Measurements from ENCODE around the gene HDAC11. TPM values are rescaled to one million over a fixed set of nuclear protein-coding genes. Genes with fewer than 3 reads are reported as not detected.

HDAC11 gene
- polyA plus RNA-seq, 3 donors = 2.9 to 3.9 (median 3.5) TPM

DNA sequence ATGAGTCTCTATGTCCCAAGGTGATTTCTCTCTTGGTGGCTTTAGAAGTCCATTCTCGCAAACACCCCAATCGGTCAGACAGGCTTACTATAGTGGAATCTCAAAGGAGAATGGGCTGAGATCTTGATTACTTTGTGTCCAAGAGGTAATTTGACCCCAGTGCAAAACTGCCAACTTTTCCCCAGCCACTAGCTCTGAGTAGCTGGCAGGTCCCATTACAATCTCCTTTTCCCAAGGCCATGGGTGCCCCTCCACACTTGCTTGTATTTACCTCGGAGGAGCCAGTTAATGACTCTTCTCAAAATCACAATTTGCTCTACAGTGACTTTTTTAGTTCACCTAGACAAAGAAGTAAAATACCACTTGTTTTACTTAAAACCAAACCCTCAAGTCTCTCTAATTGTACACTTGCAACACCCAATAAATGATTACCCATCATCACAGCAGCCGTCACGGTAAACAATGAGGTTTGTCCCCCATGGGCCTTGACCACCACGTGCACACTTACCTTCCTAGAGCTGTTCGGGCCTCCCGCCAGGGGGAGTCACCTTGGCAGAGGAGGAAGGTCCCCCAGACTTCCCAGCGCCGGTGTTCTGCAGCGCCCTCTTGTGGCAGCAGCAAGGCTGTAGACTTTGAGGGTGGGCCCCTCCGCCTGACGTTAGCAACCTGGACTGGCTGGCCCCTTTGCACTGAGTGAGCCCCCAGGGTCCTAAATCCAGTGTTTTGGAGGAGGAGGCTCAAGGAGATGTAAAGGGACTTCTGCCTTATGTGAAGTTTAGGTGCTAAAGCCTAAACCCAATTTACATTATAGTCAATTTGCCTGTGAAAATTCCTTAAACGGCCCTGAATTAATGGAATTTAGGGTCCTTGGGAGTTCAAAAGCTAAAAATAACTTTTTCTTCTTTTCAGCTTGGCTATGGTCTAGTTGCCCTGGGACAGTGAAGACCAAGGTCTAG, 18.7 kb upstream of the HDAC11 start:
- WGBS (ENCODE audit: insufficient coverage) = 30% methylated on average over 8 of the region's 14 CpGs
- H3K4me1 Mint-ChIP-seq = peaks cover 4% of the 10 kb centered on the region
- H3K36me3 Mint-ChIP-seq = no peaks in the 10 kb centered on the region
- no peak overlapping the region for H3K4me2 ChIP-seq (replicated peaks; ENCODE audit: extremely low read depth, low read length, poor library complexity, severe bottlenecking)
- H3K9me3 Mint-ChIP-seq = peaks cover 0 to 9% (median 0%) of the 10 kb centered on the region in 7 donors
- TF ChIP-seq, protein P1, sequence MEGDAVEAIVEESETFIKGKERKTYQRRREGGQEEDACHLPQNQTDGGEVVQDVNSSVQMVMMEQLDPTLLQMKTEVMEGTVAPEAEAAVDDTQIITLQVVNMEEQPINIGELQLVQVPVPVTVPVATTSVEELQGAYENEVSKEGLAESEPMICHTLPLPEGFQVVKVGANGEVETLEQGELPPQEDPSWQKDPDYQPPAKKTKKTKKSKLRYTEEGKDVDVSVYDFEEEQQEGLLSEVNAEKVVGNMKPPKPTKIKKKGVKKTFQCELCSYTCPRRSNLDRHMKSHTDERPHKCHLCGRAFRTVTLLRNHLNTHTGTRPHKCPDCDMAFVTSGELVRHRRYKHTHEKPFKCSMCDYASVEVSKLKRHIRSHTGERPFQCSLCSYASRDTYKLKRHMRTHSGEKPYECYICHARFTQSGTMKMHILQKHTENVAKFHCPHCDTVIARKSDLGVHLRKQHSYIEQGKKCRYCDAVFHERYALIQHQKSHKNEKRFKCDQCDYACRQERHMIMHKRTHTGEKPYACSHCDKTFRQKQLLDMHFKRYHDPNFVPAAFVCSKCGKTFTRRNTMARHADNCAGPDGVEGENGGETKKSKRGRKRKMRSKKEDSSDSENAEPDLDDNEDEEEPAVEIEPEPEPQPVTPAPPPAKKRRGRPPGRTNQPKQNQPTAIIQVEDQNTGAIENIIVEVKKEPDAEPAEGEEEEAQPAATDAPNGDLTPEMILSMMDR (IDR thresholded peaks at IDR 0.05) = peak; percentile 93
- H3K4me3 ChIP-seq (replicated peaks in 1 of 3; ENCODE audit: low read depth in 2 of 3, low read length in 3 of 3) = no peak overlapping the region
- H3K27me3 ChIP-seq (ENCODE audit: control insufficient read depth in 2 of 2, insufficient read depth in 2 of 2, low read length in 2 of 2) = no peaks in the 10 kb centered on the region
- peaks cover 0 to 6% of the 10 kb centered on the region in 2 donors for H3K4me1 ChIP-seq (ENCODE audit: control insufficient read depth in 1 of 2, insufficient read depth in 2 of 2, low read length in 2 of 2)
- H3K27ac ChIP-seq (ENCODE audit: low read depth in 1 of 2, low read length in 2 of 2) = no peak overlapping the region
- H3K27ac Mint-ChIP-seq = no peak overlapping the region
- no peak overlapping the region for H2AFZ ChIP-seq (ENCODE audit: insufficient read depth, low read depth, low read length, poor library complexity, severe bottlenecking)
- no peak overlapping the region for H3K4me3 Mint-ChIP-seq
- H3K9me3 ChIP-seq (replicated peaks in 1 of 2; ENCODE audit: control insufficient read depth in 1 of 2, insufficient read depth in 1 of 2, low read length in 2 of 2) = no peaks in the 10 kb centered on the region
- H4K20me1 ChIP-seq (ENCODE audit: insufficient read depth, low read length) = no peaks in the 10 kb centered on the region
- no peaks in the 10 kb centered on the region for H3K79me2 ChIP-seq (ENCODE audit: insufficient read depth, low read length)
- DNase-seq = peak; percentile 46 to 67 (median 56)
- peaks cover 4 to 13% (median 11%) of the 10 kb centered on the region in 3 donors for H3K27me3 Mint-ChIP-seq (ENCODE audit: low read depth in 3 of 3)
- H3K9ac ChIP-seq (ENCODE audit: insufficient read depth, low read length, poor library complexity, severe bottlenecking) = no peak overlapping the region
- H3K36me3 ChIP-seq (replicated peaks in 1 of 2; ENCODE audit: control insufficient read depth in 1 of 2, insufficient read depth in 2 of 2, low read length in 2 of 2) = no peaks in the 10 kb centered on the region
- intact Hi-C loops (cut with micrococcal nuclease) = loop anchor here (5.0 to 10.0 kb wide), 2 partner anchors 367 to 369 kb away; no protein-coding TSS in a partner anchor

- Mint-ChIP-seq H3K36me3 (no peaks in the 10 kb centered on the region), H3K27ac (peak overlapping the region in 1 of 7 donors; percentile 31)
- intact Hi-C loops (cut with micrococcal nuclease) = loop anchor here (5.0 to 10.0 kb wide), 2 partner anchors 367 to 370 kb away; no protein-coding TSS in a partner anchor
Observed at GRCh38 chr3:13462125-13462629, 17.9 kb upstream of the HDAC11 start.

More at GRCh38 chr3:13462125-13462629, 17.9 kb upstream of the HDAC11 start:
- peaks cover 4 to 15% (median 11%) of the 10 kb centered on the region in 3 donors for H3K27me3 Mint-ChIP-seq (ENCODE audit: low read depth in 3 of 3)
- Histone ChIP-seq H3K27ac (ENCODE audit: low read depth in 1 of 2, low read length in 2 of 2) (no peak overlapping the region), H3K9ac (ENCODE audit: insufficient read depth, low read length, poor library complexity, severe bottlenecking) (no peak overlapping the region), H3K4me1 (ENCODE audit: control insufficient read depth in 1 of 2, insufficient read depth in 2 of 2, low read length in 2 of 2) (peaks cover 0 to 6% of the 10 kb centered on the region in 2 donors), H4K20me1 (ENCODE audit: insufficient read depth, low read length) (no peaks in the 10 kb centered on the region), H2AFZ (ENCODE audit: insufficient read depth, low read depth, low read length, poor library complexity, severe bottlenecking) (no peak overlapping the region), H3K36me3 (replicated peaks in 1 of 2; ENCODE audit: control insufficient read depth in 1 of 2, insufficient read depth in 2 of 2, low read length in 2 of 2) (no peaks in the 10 kb centered on the region), H3K4me3 (replicated peaks in 1 of 3; ENCODE audit: low read depth in 2 of 3, low read length in 3 of 3) (no peak overlapping the region), H3K27me3 (ENCODE audit: control insufficient read depth in 2 of 2, insufficient read depth in 2 of 2, low read length in 2 of 2) (no peaks in the 10 kb centered on the region), H3K79me2 (ENCODE audit: insufficient read depth, low read length) (no peaks in the 10 kb centered on the region), H3K9me3 (replicated peaks in 1 of 2; ENCODE audit: control insufficient read depth in 1 of 2, insufficient read depth in 1 of 2, low read length in 2 of 2) (no peaks in the 10 kb centered on the region), H3K4me2 (replicated peaks; ENCODE audit: extremely low read depth, low read length, poor library complexity, severe bottlenecking) (no peak overlapping the region)
- TF ChIP-seq, protein P1 (IDR thresholded peaks at IDR 0.05) = no peak
- H3K9me3 Mint-ChIP-seq = peaks cover 0 to 9% (median 0%) of the 10 kb centered on the region in 7 donors
- WGBS (ENCODE audit: insufficient coverage) = 98% methylated on average over 4 of the region's 8 CpGs
- H3K4me3 Mint-ChIP-seq = no peak overlapping the region
- DNase-seq = no peak
- peaks cover 4% of the 10 kb centered on the region for H3K4me1 Mint-ChIP-seq

All from CD14-positive monocyte (primary cell).